ENCODE measurements around the gene KLHL22. TPM values are rescaled to one million over a fixed set of nuclear protein-coding genes. Genes with fewer than 3 reads are reported as not detected.

KLHL22 gene
- total RNA-seq, 1 experiment from 2014 or later, result 20.0 TPM

- no peaks in the 10 kb centered on the region for H3K4me1 ChIP-seq (replicated peaks; ENCODE audit: insufficient read depth)
- H3K9me2 ChIP-seq (ENCODE audit: insufficient read depth), result no peaks in the 10 kb centered on the region
- DNase-seq, result no peak
- ChIA-PET POLR2A (ENCODE audit: unreplicated experiment) (no interaction called here), CTCF (no interaction called here)
- no peak overlapping the region for H2AFZ ChIP-seq
- H3K27ac ChIP-seq, result no peak overlapping the region
- H3F3A ChIP-seq (ENCODE audit: insufficient read depth, low read depth), result no peaks in the 10 kb centered on the region
- no peaks in the 10 kb centered on the region for H3K9me3 ChIP-seq (ENCODE audit: insufficient read depth, low read depth)
- intact Hi-C loops (cut with micrococcal nuclease; ENCODE audit: unreplicated experiment), result no loop called here
- H3K4me2 ChIP-seq, result no peak overlapping the region
- no peak for TF ChIP-seq EZH2 (IDR thresholded peaks at IDR 0.05; ENCODE audit: low read depth)
- TF ChIP-seq CTCF (conservative IDR thresholded peaks at IDR 0.05), result no peak
- H3K36me3 ChIP-seq (ENCODE audit: low read depth), result no peaks in the 10 kb centered on the region
- no TSS peak for BruUV-seq (replicated peaks)
- H3K79me2 ChIP-seq (ENCODE audit: low read depth), result no peaks in the 10 kb centered on the region
- no peak overlapping the region for H3K4me3 ChIP-seq
- H4K20me1 ChIP-seq (ENCODE audit: insufficient read depth), result no peaks in the 10 kb centered on the region
- no peaks in the 10 kb centered on the region for H3K27me3 ChIP-seq (ENCODE audit: insufficient read depth, low read depth)
These were observed 26.3 kb downstream of the KLHL22 start for GRCh38 chr22:20469110-20469868.

- no peaks in the 10 kb centered on the region for H3K9me2 ChIP-seq (ENCODE audit: insufficient read depth)
- H3K9me3 ChIP-seq (ENCODE audit: insufficient read depth, low read depth), result no peaks in the 10 kb centered on the region
- no peak for DNase-seq
- H3K4me3 ChIP-seq, result no peak overlapping the region
- no peaks in the 10 kb centered on the region for H3K79me2 ChIP-seq (ENCODE audit: low read depth)
- H2AFZ ChIP-seq, result no peak overlapping the region
- no peaks in the 10 kb centered on the region for H3K36me3 ChIP-seq (ENCODE audit: low read depth)
- H3F3A ChIP-seq (ENCODE audit: insufficient read depth, low read depth), result no peaks in the 10 kb centered on the region
- BruUV-seq (replicated peaks), result no TSS peak
- no peak overlapping the region for H3K27ac ChIP-seq
- intact Hi-C loops (cut with micrococcal nuclease; ENCODE audit: unreplicated experiment), result no loop called here
- CTCF ChIA-PET, result interaction anchor here (0.7 kb wide), 1 partner anchor 77 kb away, joined by 4 read pairs; no protein-coding TSS in a partner anchor
- POLR2A ChIA-PET (ENCODE audit: unreplicated experiment), result no interaction called here
- no peaks in the 10 kb centered on the region for H4K20me1 ChIP-seq (ENCODE audit: insufficient read depth)
- no peaks in the 10 kb centered on the region for H3K4me1 ChIP-seq (replicated peaks; ENCODE audit: insufficient read depth)
- H3K27me3 ChIP-seq (ENCODE audit: insufficient read depth, low read depth), result no peaks in the 10 kb centered on the region
- no peak overlapping the region for H3K4me2 ChIP-seq
- TF ChIP-seq CTCF (conservative IDR thresholded peaks at IDR 0.05) (no peak), EZH2 (IDR thresholded peaks at IDR 0.05; ENCODE audit: low read depth) (no peak)
These were observed 28.8 kb downstream of the KLHL22 start for GRCh38 chr22:20466659-20467379.

- POLR2A ChIA-PET (ENCODE audit: unreplicated experiment), result no interaction called here
- intact Hi-C loops (cut with micrococcal nuclease; ENCODE audit: unreplicated experiment), result no loop called here
- BruUV-seq (replicated peaks), result no TSS peak
These were observed 29.9 kb downstream of the KLHL22 start for GRCh38 chr22:20465759-20466077.

More at GRCh38 chr22:20465759-20466077, 29.9 kb downstream of the KLHL22 start:
- no peak overlapping the region for H2AFZ ChIP-seq
- H3K9me3 ChIP-seq (ENCODE audit: insufficient read depth, low read depth), result no peaks in the 10 kb centered on the region
- H3K4me3 ChIP-seq, result no peak overlapping the region
- TF ChIP-seq CTCF (conservative IDR thresholded peaks at IDR 0.05) (no peak), EZH2 (IDR thresholded peaks at IDR 0.05; ENCODE audit: low read depth) (no peak)
- no peak overlapping the region for H3K4me2 ChIP-seq
- H3K4me1 ChIP-seq (replicated peaks; ENCODE audit: insufficient read depth), result no peaks in the 10 kb centered on the region
- DNase-seq, result no peak
- H3K27ac ChIP-seq, result no peak overlapping the region
- no peaks in the 10 kb centered on the region for H4K20me1 ChIP-seq (ENCODE audit: insufficient read depth)
- H3K27me3 ChIP-seq (ENCODE audit: insufficient read depth, low read depth), result no peaks in the 10 kb centered on the region
- CTCF ChIA-PET, result no interaction called here
- no peaks in the 10 kb centered on the region for H3K9me2 ChIP-seq (ENCODE audit: insufficient read depth)
- H3K79me2 ChIP-seq (ENCODE audit: low read depth), result no peaks in the 10 kb centered on the region
- H3F3A ChIP-seq (ENCODE audit: insufficient read depth, low read depth), result no peaks in the 10 kb centered on the region
- no peaks in the 10 kb centered on the region for H3K36me3 ChIP-seq (ENCODE audit: low read depth)

Measured in PC-9 (cell line).